H1 (cell line): ENCODE measurements around the gene IRF8. TPM values are rescaled to one million over a fixed set of nuclear protein-coding genes. Genes with fewer than 3 reads are reported as not detected.

Experiments used
- CTCF ChIA-PET: fragments of 300-600 bp; sonication (Branson Sonifier 250); formaldehyde crosslinking; loops from one replicate; lab custom pipeline; 2021; ENCODE audit not compliant: partially characterized antibody; lab: Charles Lee
- POLR2A ChIA-PET: fragments of 300-600 bp; sonication (Branson Sonifier 250); formaldehyde crosslinking; loops from one replicate; lab custom pipeline; 2021; ENCODE audit warnings: inconsistent platforms; ENCODE audit not compliant: partially characterized antibody; lab: Charles Lee
- DNase-seq, 2 experiments: peaks; one replicate each; pipeline versions ENCODE4 v3.0.0 to v3.0.0-alpha.2; 2010 to 2022; ENCODE audit warnings: low spot score in 2 of 2, low read depth in 1 of 2, mixed read lengths in 1 of 2
- FAIRE-seq: peaks from 2 replicates; lab custom pipeline; 2011; peaks lifted over from hg19 to GRCh38; lab: Jason Lieb, UNC
- H2AFZ ChIP-seq: 2 replicates; pipeline ENCODE4 v1.8.1; 2012; ENCODE audit warnings: low read length, inconsistent platforms
- H2AK5ac ChIP-seq: 2 replicates; pipeline ENCODE4 v1.6.1; 2013; ENCODE audit warnings: low read depth, low read length
- H2BK120ac ChIP-seq: replicated peaks from 2 replicates; pipeline ENCODE3; 2013; ENCODE audit warnings: low read depth, low read length, inconsistent platforms
- H2BK12ac ChIP-seq: 2 replicates; pipeline ENCODE4 v1.6.1; 2013; ENCODE audit warnings: low read depth, low read length
- H2BK15ac ChIP-seq: 2 replicates; pipeline ENCODE4 v1.6.1; 2013; ENCODE audit warnings: low read length
- H2BK20ac ChIP-seq: 2 replicates; pipeline ENCODE4 v1.6.1; 2013; ENCODE audit warnings: low read length
- H2BK5ac ChIP-seq: 2 replicates; pipeline ENCODE4 v1.6.1; 2013; ENCODE audit warnings: low read depth, low read length
- H3K14ac ChIP-seq: 2 replicates; pipeline ENCODE4 v1.6.1; 2013; ENCODE audit warnings: inconsistent platforms; ENCODE audit not compliant: insufficient read length
- H3K18ac ChIP-seq: 2 replicates; pipeline ENCODE4 v1.6.1; 2013; ENCODE audit warnings: low read length; ENCODE audit errors: extremely low read depth
- H3K23ac ChIP-seq: 2 replicates; pipeline ENCODE4 v1.6.1; 2013; ENCODE audit warnings: inconsistent platforms; ENCODE audit not compliant: insufficient read length
- H3K23me2 ChIP-seq: 2 replicates; pipeline ENCODE4 v1.6.1; 2013; ENCODE audit warnings: low read depth, low read length
- H3K27ac ChIP-seq: 2 replicates; pipeline ENCODE4 v1.6.1; 2011; ENCODE audit warnings: low read depth, low read length, inconsistent platforms
- H3K27me3 ChIP-seq, 4 experiments: replicated peaks in 1 of 4; 1 replicate in 1 of 4; 2 replicates in 3 of 4; pipeline versions ENCODE4 v1.6.1 to v1.8.1; 2011 to 2013; ENCODE audit warnings: low read length in 3 of 4, mild to moderate bottlenecking in 3 of 4, inconsistent platforms in 2 of 4, mixed read lengths in 2 of 4, moderate library complexity in 1 of 4; ENCODE audit not compliant: control insufficient read depth in 3 of 4, insufficient read depth in 3 of 4; ENCODE audit errors: extremely low read depth in 1 of 4
- H3K36me3 ChIP-seq, 4 experiments: 2 replicates each; pipeline versions ENCODE4 v1.6.1 to v1.8.1; 2011 to 2013; ENCODE audit warnings: mild to moderate bottlenecking in 4 of 4, low read length in 3 of 4, moderate library complexity in 2 of 4, control low read depth in 1 of 4, inconsistent platforms in 1 of 4; ENCODE audit not compliant: insufficient read depth in 4 of 4, control insufficient read depth in 2 of 4
- H3K4ac ChIP-seq: replicated peaks from 2 replicates; pipeline ENCODE3; 2013; ENCODE audit warnings: low read length, low read depth, mixed read lengths, inconsistent platforms; ENCODE audit not compliant: insufficient read length
- H3K4me1 ChIP-seq, 4 experiments: replicated peaks in 1 of 4; 1 replicate in 1 of 4; 2 replicates in 3 of 4; pipeline versions ENCODE4 v1.6.1 to v1.8.1; 2011 to 2013; ENCODE audit warnings: low read length in 3 of 4, inconsistent platforms in 2 of 4, mixed read lengths in 1 of 4; ENCODE audit not compliant: insufficient read depth in 4 of 4, control insufficient read depth in 3 of 4
- H3K4me2 ChIP-seq, 2 experiments: 2 replicates each; pipeline versions ENCODE4 v1.6.1 to v1.8.1; 2011 to 2013; ENCODE audit warnings: low read depth in 2 of 2, low read length in 2 of 2, control low read depth in 1 of 2, inconsistent platforms in 1 of 2, mild to moderate bottlenecking in 1 of 2; ENCODE audit not compliant: insufficient read depth in 1 of 2
- H3K4me3 ChIP-seq, 4 experiments: fragments of 200-600, 300-600 bp in 1 of 4; sonication (generic), shearing (Covaris generic), sonication (Bioruptor Twin) in 1 of 4; 2 replicates each; pipeline versions ENCODE4 v1.5.1 to v1.8.1; 2011 to 2016; ENCODE audit warnings: low read length in 4 of 4, low read depth in 3 of 4, control low read depth in 2 of 4, inconsistent platforms in 2 of 4, mild to moderate bottlenecking in 2 of 4, mixed read lengths in 1 of 4, moderate library complexity in 1 of 4; ENCODE audit not compliant: insufficient read depth in 2 of 4; ENCODE audit errors: extremely low read depth in 1 of 4
- H3K56ac ChIP-seq: replicated peaks from 2 replicates; pipeline ENCODE3; 2013; ENCODE audit warnings: low read depth, mild to moderate bottlenecking, mixed read lengths, low read length, inconsistent platforms; ENCODE audit not compliant: insufficient read length
- H3K79me1 ChIP-seq: 2 replicates; pipeline ENCODE4 v1.6.1; 2013; ENCODE audit warnings: low read depth, low read length, control low read depth
- H3K79me2 ChIP-seq, 2 experiments: 2 replicates each; pipeline versions ENCODE4 v1.6.1 to v1.8.1; 2012 to 2013; ENCODE audit warnings: low read length in 2 of 2, mild to moderate bottlenecking in 2 of 2, inconsistent platforms in 1 of 2; ENCODE audit not compliant: insufficient read depth in 2 of 2, control insufficient read depth in 1 of 2
- H3K9ac ChIP-seq, 4 experiments: replicated peaks in 1 of 4; 1 replicate in 1 of 4; 2 replicates in 3 of 4; pipeline versions ENCODE4 v1.6.1 to v1.8.1; 2011 to 2013; ENCODE audit warnings: low read depth in 3 of 4, low read length in 3 of 4, control low read depth in 2 of 4, mild to moderate bottlenecking in 2 of 4, moderate library complexity in 2 of 4, inconsistent platforms in 1 of 4; ENCODE audit errors: extremely low read depth in 1 of 4
- H3K9me3 ChIP-seq, 2 experiments: 2 replicates each; pipeline versions ENCODE4 v1.6.1 to v1.8.1; 2012 to 2013; ENCODE audit warnings: mild to moderate bottlenecking in 2 of 2, moderate library complexity in 2 of 2, control low read depth in 1 of 2, inconsistent platforms in 1 of 2, low read depth in 1 of 2, low read length in 1 of 2, mixed read lengths in 1 of 2; ENCODE audit not compliant: insufficient read depth in 2 of 2
- H4K20me1 ChIP-seq, 2 experiments: replicated peaks in 1 of 2; 2 replicates each; pipeline versions ENCODE3 to v1.8.1; 2011 to 2013; ENCODE audit warnings: inconsistent platforms in 2 of 2, low read length in 2 of 2, mild to moderate bottlenecking in 1 of 2; ENCODE audit not compliant: insufficient read depth in 2 of 2, control insufficient read depth in 1 of 2
- H4K5ac ChIP-seq: 2 replicates; pipeline ENCODE4 v1.6.1; 2013; ENCODE audit warnings: low read length, low read depth, mixed read lengths, inconsistent platforms; ENCODE audit not compliant: insufficient read length
- H4K8ac ChIP-seq: 2 replicates; pipeline ENCODE4 v1.8.0; 2013; ENCODE audit warnings: mild to moderate bottlenecking, moderate library complexity, low read length, inconsistent platforms; ENCODE audit not compliant: insufficient read depth; ENCODE audit errors: extremely low read depth
- H4K91ac ChIP-seq: replicated peaks from 2 replicates; pipeline ENCODE3; 2013; ENCODE audit warnings: low read length, mixed read lengths, inconsistent platforms; ENCODE audit not compliant: insufficient read length
- CBX8 ChIP-seq: fragments of 300-800, 300-1000 bp; sonication (generic); IDR thresholded peaks from 2 replicates; pipeline ENCODE4 v1.7.1; 2016; ENCODE audit warnings: low read depth, low read length, borderline replicate concordance
- CHD1 ChIP-seq: IDR thresholded peaks from 2 replicates; pipeline ENCODE4 v1.6.1; 2012; ENCODE audit warnings: low read depth, low read length, improper control_type of control experiment
- SAP30 ChIP-seq: fragments of 300-600 bp; sonication (generic); IDR thresholded peaks from 2 replicates; pipeline ENCODE4 v1.7.1; 2012; ENCODE audit warnings: low read length, moderate library complexity, mild to moderate bottlenecking, inconsistent platforms; ENCODE audit not compliant: insufficient read depth, insufficient replicate concordance
- TBP ChIP-seq: IDR thresholded peaks from 2 replicates; pipeline ENCODE4 v1.6.1; 2011; ENCODE audit warnings: low read depth, low read length, improper control_type of control experiment
- WGBS, 2 experiments: shearing (Covaris generic) in 1 of 2; methylation state at CpG; one replicate each; pipeline versions ENCODE4 v1.1.6 to v1.1.7; 2013 to 2015; ENCODE audit warnings: low lambda C conversion rate in 2 of 2, mixed read lengths in 2 of 2, inconsistent platforms in 1 of 2, low coverage in 1 of 2, missing lambda C conversion rate in 1 of 2; ENCODE audit not compliant: insufficient replicate concordance in 2 of 2, insufficient coverage in 1 of 2, insufficient read length in 1 of 2; ENCODE audit errors: extremely low coverage in 1 of 2, missing lambda C conversion rate in 1 of 2; 5-methylcytosine and 5-hydroxymethylcytosine counted together
- polyA plus RNA-seq, 7 experiments: library from polyadenylated mRNA; depleted of rRNA in 3 of 7; stranded (reverse) in 5 of 7; unstranded in 2 of 7; fragments of >200 nt in 5 of 7; fragments of 200-250 nt in 2 of 7; gene quantifications; 1 replicate in 5 of 7; 2 replicates in 1 of 7; 4 replicates in 1 of 7; pipeline versions ENCODE4 v1.2.1 to v1.2.3, GENCODE V29; 2011 to 2013; ENCODE audit warnings: missing spikeins in 2 of 7, mixed read lengths in 2 of 7
- total RNA-seq: library from RNA; stranded (reverse); fragmentation: NEBNext Ultra II Directional; extraction: Animal tissue kit (Norgen Biotek cat#: 25700); gene quantifications from 2 replicates; pipeline ENCODE4 v1.2.1, GENCODE V29; 2021

IRF8 gene
- total and polyA plus RNA-seq, 2 of the 8 experiments (the other 6 are each of a cell fraction or from before 2014, with no cell fraction given), result 0.35 to 2.0 TPM

DNA sequence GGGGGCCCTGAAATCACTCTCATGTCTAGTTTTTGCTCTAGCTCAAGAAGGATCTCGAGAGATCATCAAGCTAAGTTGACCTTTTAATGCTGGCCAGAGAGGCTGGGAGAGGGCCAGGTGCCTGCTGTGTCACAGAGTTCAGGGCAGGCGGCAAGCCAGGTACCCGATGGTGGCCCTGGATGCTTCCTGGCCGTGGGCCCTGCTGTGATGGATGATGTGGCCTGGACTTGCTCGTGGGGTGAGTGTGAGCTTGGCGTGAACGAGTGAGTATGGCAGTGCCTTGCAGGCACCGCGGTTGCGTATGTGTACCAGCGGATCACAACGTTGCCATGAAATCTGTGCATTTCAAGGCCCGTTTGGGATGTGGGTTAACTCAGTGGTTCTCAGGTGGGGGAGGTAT is 7.4 kb downstream of the IRF8 start:
- H4K91ac ChIP-seq, result no peak overlapping the region
- no peak overlapping the region for H2BK12ac ChIP-seq
- no peak overlapping the region for H4K5ac ChIP-seq
- no peak overlapping the region for H3K4me2 ChIP-seq
- H3K56ac ChIP-seq, result no peak overlapping the region
- H3K9ac ChIP-seq, result no peak overlapping the region
- no peak overlapping the region for H4K8ac ChIP-seq
- no peak overlapping the region for H3K14ac ChIP-seq
- no peak overlapping the region for H2BK15ac ChIP-seq
- H2AK5ac ChIP-seq, result no peak overlapping the region
- H3K27ac ChIP-seq, result no peak overlapping the region
- no peak overlapping the region for H3K4ac ChIP-seq
- 95% methylated on average over 13 of the region's 13 CpGs; no CpG with 5 or more reads in 1 of the 2 experiments for WGBS, 2 experiments
- no peak overlapping the region for H2BK5ac ChIP-seq
- H3K27me3 ChIP-seq, result peaks cover 0 to 8% (median 3%) of the 10 kb centered on the region in 4 experiments; a peak in 3 of 7 replicates
- no peaks in the 10 kb centered on the region for H3K23me2 ChIP-seq
- no peaks in the 10 kb centered on the region for H3K4me1 ChIP-seq
- ChIA-PET POLR2A (no interaction called here), CTCF (interaction anchor here (0.7 to 3.7 kb wide), 6 partner anchors 10 to 87 kb away, joined by 3 to 16 read pairs (median 4); no protein-coding TSS in a partner anchor)
- H3K4me3 ChIP-seq, result no peak overlapping the region
- H3K79me1 ChIP-seq, result no peaks in the 10 kb centered on the region
- FAIRE-seq (no peak), DNase-seq (no peak)
- H3K18ac ChIP-seq, result no peak overlapping the region
- H3K36me3 ChIP-seq, result no peaks in the 10 kb centered on the region
- no peaks in the 10 kb centered on the region for H3K79me2 ChIP-seq
- no peaks in the 10 kb centered on the region; a peak in 1 of 4 replicates for H3K9me3 ChIP-seq
- no peaks in the 10 kb centered on the region for H4K20me1 ChIP-seq
- no peak overlapping the region for H2BK120ac ChIP-seq
- no peak overlapping the region for H2BK20ac ChIP-seq
- no peak overlapping the region for H2AFZ ChIP-seq
- H3K23ac ChIP-seq, result no peak overlapping the region
- TF ChIP-seq CBX8 (no peak), TBP (no peak), SAP30 (no peak), CHD1 (no peak)
